ENCODE data around the gene DNPEP.

The DNPEP gene

DNA sequence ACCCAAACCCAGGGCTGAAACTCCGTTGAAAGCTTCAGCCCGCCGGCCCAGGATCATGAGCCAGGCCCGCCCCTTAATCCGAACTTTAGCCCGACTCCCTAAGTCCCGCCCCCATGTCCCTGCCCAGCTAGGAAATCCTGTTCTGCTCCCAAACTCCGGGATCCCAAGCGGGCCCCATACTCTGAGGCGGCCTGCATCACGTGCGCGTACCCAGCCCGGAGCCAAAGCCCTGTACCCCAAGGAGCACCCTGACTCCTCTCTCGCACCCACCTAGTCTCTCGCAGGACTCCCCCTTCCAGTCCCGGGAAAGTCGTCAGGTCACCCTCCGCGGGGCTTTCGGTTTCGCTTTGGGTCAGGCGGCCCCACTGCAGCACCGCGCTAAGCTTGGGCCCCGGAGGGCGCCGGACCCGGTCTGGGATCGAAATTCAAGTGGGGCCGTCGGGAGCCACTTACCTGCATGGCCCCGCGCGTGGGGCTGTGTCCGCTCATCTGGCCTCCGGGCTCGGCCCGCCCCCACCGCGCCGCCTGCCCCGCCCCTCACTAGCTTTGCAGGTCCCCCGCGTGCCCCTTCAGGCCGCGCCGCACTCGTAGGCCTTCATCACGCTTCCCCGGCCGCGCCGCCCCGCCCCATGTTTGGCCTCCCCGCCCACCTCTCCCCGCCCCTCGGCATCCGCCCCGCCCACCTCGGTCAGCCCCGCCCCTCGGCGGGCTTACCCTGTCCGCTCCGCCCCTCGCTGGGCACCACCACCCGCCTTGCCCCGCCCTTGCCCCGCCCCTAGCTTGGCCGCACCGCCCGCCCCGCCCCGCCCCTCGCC, at the start of gene DNPEP:
Gene DNPEP, minus strand, starts transcription at position 607 of the 815 bp plus-strand sequence. Its CDS starts 118 bp downstream, at position 489.
- DNase-seq (ENCODE audit: low read depth): no peak
- peak within 1 kb of the TSS; percentile 84 for H3K4me3 ChIP-seq (ENCODE audit: low read depth, low read length)
- TF ChIP-seq, protein P1, sequence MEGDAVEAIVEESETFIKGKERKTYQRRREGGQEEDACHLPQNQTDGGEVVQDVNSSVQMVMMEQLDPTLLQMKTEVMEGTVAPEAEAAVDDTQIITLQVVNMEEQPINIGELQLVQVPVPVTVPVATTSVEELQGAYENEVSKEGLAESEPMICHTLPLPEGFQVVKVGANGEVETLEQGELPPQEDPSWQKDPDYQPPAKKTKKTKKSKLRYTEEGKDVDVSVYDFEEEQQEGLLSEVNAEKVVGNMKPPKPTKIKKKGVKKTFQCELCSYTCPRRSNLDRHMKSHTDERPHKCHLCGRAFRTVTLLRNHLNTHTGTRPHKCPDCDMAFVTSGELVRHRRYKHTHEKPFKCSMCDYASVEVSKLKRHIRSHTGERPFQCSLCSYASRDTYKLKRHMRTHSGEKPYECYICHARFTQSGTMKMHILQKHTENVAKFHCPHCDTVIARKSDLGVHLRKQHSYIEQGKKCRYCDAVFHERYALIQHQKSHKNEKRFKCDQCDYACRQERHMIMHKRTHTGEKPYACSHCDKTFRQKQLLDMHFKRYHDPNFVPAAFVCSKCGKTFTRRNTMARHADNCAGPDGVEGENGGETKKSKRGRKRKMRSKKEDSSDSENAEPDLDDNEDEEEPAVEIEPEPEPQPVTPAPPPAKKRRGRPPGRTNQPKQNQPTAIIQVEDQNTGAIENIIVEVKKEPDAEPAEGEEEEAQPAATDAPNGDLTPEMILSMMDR (IDR thresholded peaks at IDR 0.05; ENCODE audit: control insufficient read depth, extremely low read depth, insufficient read depth): no peak

DNA sequence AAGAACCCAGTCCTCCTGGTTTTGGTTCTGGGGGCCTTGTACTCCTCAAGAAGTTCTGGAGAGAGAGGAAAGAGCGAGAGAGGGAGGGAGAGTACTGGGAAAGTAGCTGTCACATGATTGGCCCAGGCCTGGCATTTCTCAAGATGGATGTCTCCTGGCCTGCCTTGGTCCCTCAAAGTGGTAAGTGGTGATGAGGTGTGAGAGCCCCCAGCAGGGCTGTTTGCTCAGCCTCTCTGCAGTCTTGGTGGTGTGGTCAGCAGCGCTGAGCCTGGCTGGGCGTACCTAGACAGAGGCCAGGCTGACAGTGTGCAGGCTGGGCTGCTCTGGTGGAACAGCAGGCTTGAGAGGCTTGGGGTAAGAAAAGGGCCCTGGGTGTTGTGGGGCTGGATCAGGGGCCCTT, 49.4 kb upstream of the DNPEP start:
- no peak for DNase-seq (ENCODE audit: low read depth)
- no peak overlapping the region for H3K4me3 ChIP-seq (ENCODE audit: low read depth, low read length)
- TF ChIP-seq, protein P1 (IDR thresholded peaks at IDR 0.05; ENCODE audit: control insufficient read depth, extremely low read depth, insufficient read depth): no peak

DNA sequence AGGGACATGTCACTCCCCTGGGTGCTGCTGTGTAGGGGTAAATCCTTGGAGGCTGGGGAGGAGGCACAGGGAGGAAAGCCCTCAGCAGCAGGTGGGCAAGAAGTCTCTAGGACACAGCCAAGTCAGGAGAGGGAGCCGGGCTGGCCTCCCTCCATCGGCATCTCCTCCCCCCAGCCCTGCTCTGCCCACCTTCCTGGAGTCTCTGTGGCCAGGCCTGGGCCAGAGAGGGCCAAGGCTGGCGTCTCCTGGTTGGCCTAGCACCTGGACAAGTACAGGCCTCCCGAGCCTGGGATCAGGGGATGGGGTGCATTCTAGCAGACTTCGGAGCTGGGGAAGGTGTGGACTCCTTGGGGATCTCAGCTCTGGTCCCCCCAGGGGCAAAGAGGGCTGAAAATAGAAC, 48.8 kb upstream of the DNPEP start:
- DNase-seq (ENCODE audit: low read depth): no peak
- no peak overlapping the region for H3K4me3 ChIP-seq (ENCODE audit: low read depth, low read length)
- TF ChIP-seq, protein P1 (IDR thresholded peaks at IDR 0.05; ENCODE audit: control insufficient read depth, extremely low read depth, insufficient read depth): no peak

DNA sequence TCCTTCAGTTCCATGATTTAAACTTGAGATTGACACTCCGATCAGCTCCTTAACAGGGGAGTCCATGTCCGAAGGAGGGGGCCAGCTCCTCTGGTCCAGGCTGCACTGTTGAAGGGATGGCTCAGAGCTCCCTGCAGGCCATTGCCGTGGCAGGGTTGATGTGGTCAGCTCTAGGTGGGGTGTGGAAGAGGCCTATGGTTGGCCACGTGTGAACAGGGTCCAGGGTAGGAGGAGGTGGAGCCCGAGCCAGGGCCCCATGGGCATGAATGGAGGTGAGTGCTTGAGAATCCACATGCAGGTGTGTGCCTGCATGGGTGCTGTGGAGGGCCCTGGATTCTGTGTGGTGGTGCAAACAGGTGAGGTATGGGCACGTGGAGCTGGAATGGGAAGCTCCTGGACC, 48.0 kb upstream of the DNPEP start:
- TF ChIP-seq, protein P1 (IDR thresholded peaks at IDR 0.05; ENCODE audit: control insufficient read depth, extremely low read depth, insufficient read depth): no peak
- DNase-seq (ENCODE audit: low read depth): no peak

DNA sequence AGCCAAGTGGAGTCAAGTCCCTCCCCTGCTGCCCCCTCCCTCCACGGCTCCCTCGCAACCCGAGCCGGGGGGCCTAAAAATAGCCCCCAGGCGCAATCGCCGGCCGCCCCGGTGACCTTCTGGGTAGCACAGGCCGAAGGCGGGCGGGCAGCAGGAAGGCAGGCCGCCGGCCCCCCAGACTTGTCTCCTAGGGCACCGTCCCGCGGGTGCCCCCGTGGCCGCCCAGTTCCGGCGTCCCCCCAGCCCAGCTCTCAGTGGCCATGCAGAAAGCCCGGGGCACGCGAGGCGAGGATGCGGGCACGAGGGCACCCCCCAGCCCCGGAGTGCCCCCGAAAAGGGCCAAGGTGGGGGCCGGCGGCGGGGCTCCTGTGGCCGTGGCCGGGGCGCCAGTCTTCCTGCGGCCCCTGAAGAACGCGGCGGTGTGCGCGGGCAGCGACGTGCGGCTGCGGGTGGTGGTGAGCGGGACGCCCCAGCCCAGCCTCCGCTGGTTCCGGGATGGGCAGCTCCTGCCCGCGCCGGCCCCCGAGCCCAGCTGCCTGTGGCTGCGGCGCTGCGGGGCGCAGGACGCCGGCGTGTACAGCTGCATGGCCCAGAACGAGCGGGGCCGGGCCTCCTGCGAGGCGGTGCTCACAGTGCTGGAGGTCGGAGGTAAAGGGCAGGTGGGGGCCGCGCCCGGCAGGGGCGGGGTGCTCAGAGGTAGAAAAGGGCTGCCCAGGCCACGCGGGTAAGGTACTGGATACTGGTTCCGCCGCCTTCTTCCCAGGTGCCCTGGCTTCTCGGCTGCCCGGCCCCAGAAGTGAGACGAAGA, 47.2 kb upstream of the DNPEP start, which contains the start of gene SPEG:
Gene SPEG, plus strand, starts transcription at position 126 of the 808 bp plus-strand sequence. Its CDS starts 135 bp downstream, at position 261.
- TF ChIP-seq, protein P1 (IDR thresholded peaks at IDR 0.05; ENCODE audit: control insufficient read depth, extremely low read depth, insufficient read depth): no peak
- DNase-seq (ENCODE audit: low read depth): no peak
- H3K4me3 ChIP-seq (ENCODE audit: low read depth, low read length): no peak within 1 kb of the TSS

More for the DNA sequence above, 48.0 kb upstream of the DNPEP start:
- no peak overlapping the region for H3K4me3 ChIP-seq (ENCODE audit: low read depth, low read length)

DNA sequence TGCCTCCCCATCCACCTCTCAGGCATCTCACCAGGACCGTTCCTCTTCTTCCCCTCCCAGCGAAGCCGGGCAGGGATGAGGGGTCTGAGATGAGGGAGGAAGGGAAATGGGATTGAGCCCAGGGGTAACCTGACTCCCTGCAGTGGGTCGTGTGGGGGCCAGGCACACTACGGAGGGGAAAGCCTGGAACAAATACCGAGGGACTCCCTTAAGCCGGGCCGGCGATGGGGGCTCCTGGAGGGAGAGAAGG, 46.7 kb upstream of the DNPEP start:
- no peak overlapping the region for H3K4me3 ChIP-seq (ENCODE audit: low read depth, low read length)
- no peak for DNase-seq (ENCODE audit: low read depth)
- TF ChIP-seq, protein P1 (IDR thresholded peaks at IDR 0.05; ENCODE audit: control insufficient read depth, extremely low read depth, insufficient read depth): no peak

Data from LNCaP clone FGC (cell line).